ENCODE data around the gene MFSD2B.
"Not testable (repeated sequence)": the region's sequence is repeated elsewhere in the genome, so short reads cannot be mapped to it uniquely, and the experiment has no call there.

MFSD2B gene

GRCh38 chr2:24009680-24010476 is at the start of gene MFSD2B:
TSS of gene MFSD2B (plus strand) at chr2:24010085. CDS start at chr2:24010097, 12 bp downstream.
- no peak for DNase-seq

GRCh38 chr2:23967846-23968245 is 42.0 kb upstream of the MFSD2B start:
- no peak for DNase-seq

- DNase-seq, result no peak
These were observed 33.0 kb upstream of the MFSD2B start for GRCh38 chr2:23976883-23977282.

GRCh38 chr2:23988371-23988770 is 21.5 kb upstream of the MFSD2B start:
- DNase-seq, result no peak

GRCh38 chr2:23992931-23993330 is 17.0 kb upstream of the MFSD2B start:
- DNase-seq, result no peak

- no peak for DNase-seq
These were observed 16.1 kb upstream of the MFSD2B start for GRCh38 chr2:23993736-23994269.

- DNase-seq, result no peak
These were observed 15.3 kb upstream of the MFSD2B start for GRCh38 chr2:23994567-23994966.

GRCh38 chr2:24007693-24008092 is 2.2 kb upstream of the MFSD2B start:
- no peak for DNase-seq

GRCh38 chr2:24008672-24009366 is 1.1 kb upstream of the MFSD2B start:
- DNase-seq, result no peak

- no peak for DNase-seq
These were observed 562 bp upstream of the MFSD2B start for GRCh38 chr2:24009367-24009679.

GRCh38 chr2:24010477-24011249 is 778 bp downstream of the MFSD2B start:
- no peak for DNase-seq

- no peak for DNase-seq
These were observed 1.6 kb downstream of the MFSD2B start for GRCh38 chr2:24011250-24012104.

- no peak for DNase-seq
These were observed 2.8 kb downstream of the MFSD2B start for GRCh38 chr2:24012521-24013188.

- DNase-seq, result not testable (repeated sequence)
These were observed 5.0 kb downstream of the MFSD2B start for GRCh38 chr2:24014902-24015301.

- peak; percentile 50 for DNase-seq
These were observed 5.9 kb downstream of the MFSD2B start for GRCh38 chr2:24015562-24016375.

GRCh38 chr2:24016376-24016761 is 6.5 kb downstream of the MFSD2B start:
- DNase-seq, result no peak

GRCh38 chr2:24016853-24017703 is 7.2 kb downstream of the MFSD2B start:
- no peak for DNase-seq

- no peak for DNase-seq
These were observed 7.8 kb downstream of the MFSD2B start for GRCh38 chr2:24017711-24018110.

GRCh38 chr2:24018241-24018640 is 8.4 kb downstream of the MFSD2B start:
- DNase-seq, result no peak

- DNase-seq, result no peak
These were observed 9.8 kb downstream of the MFSD2B start for GRCh38 chr2:24019729-24020128.

Data from fibroblast of upper back skin (primary cell).